DOHH2 (cell line): ENCODE data around the gene CAV1.

Experiments
- H3F3A ChIP-seq: fragments of 200-600 bp; sonication (generic), shearing (Covaris generic); 2 replicates; pipeline ENCODE4 v1.6.0; 2016; ENCODE audit warnings: antibody characterized with exemption, mild to moderate bottlenecking; ENCODE audit not compliant: control insufficient read depth, insufficient read depth
- H3K27ac ChIP-seq: fragments of 200-600 bp; sonication (generic); 2 replicates; pipeline ENCODE4 v1.5.1; 2014; ENCODE audit warnings: low read depth, mild to moderate bottlenecking, low read length, moderate library complexity
- H3K27me3 ChIP-seq: fragments of 200-600 bp; sonication (generic); 2 replicates; pipeline ENCODE4 v1.6.1; 2014; ENCODE audit warnings: mild to moderate bottlenecking, low read length, mixed read lengths; ENCODE audit not compliant: control insufficient read depth
- H3K36me3 ChIP-seq: fragments of 200-600 bp; sonication (generic); 2 replicates; pipeline ENCODE4 v1.6.1; 2014; ENCODE audit warnings: mild to moderate bottlenecking, low read length, moderate library complexity, mixed read lengths; ENCODE audit not compliant: control insufficient read depth
- H3K4me1 ChIP-seq: fragments of 200-600 bp; sonication (generic); 2 replicates; pipeline ENCODE4 v1.6.1; 2014; ENCODE audit warnings: mild to moderate bottlenecking, low read length, mixed read lengths; ENCODE audit not compliant: control insufficient read depth
- H3K4me2 ChIP-seq: fragments of 200-600 bp; sonication (generic); 2 replicates; pipeline ENCODE4 v1.6.0; 2014; ENCODE audit warnings: mild to moderate bottlenecking, low read length, moderate library complexity
- H3K4me3 ChIP-seq: fragments of 200-600 bp; sonication (generic); 2 replicates; pipeline ENCODE4 v1.5.1; 2014; ENCODE audit warnings: mild to moderate bottlenecking, low read length, mixed read lengths
- H3K79me2 ChIP-seq: fragments of 200-600 bp; sonication (generic); 2 replicates; pipeline ENCODE4 v1.6.1; 2014; ENCODE audit warnings: mild to moderate bottlenecking, low read length, mixed read lengths; ENCODE audit not compliant: control insufficient read depth
- H3K9me2 ChIP-seq: fragments of 200-600 bp; sonication (generic); replicated peaks from 2 replicates; pipeline ENCODE4 v1.6.1; 2014; ENCODE audit warnings: mild to moderate bottlenecking, low read length, mixed read lengths; ENCODE audit not compliant: control insufficient read depth
- H3K9me3 ChIP-seq: fragments of 200-600 bp; sonication (generic); 2 replicates; pipeline ENCODE4 v1.6.1; 2014; ENCODE audit warnings: antibody characterized with exemption, low read length, mixed read lengths; ENCODE audit not compliant: control insufficient read depth, insufficient read depth
- H4K20me1 ChIP-seq: fragments of 200-600 bp; sonication (generic); 2 replicates; pipeline ENCODE4 v1.6.0; 2014; ENCODE audit warnings: low read depth, mild to moderate bottlenecking, antibody characterized with exemption, low read length, moderate library complexity; ENCODE audit not compliant: control insufficient read depth, insufficient read depth
- EZH2phosphoT487 ChIP-seq: fragments of 200-600 bp; sonication (generic); IDR thresholded peaks from 2 replicates; pipeline ENCODE4 v1.6.1; 2017; ENCODE audit warnings: borderline replicate concordance, mild to moderate bottlenecking, antibody characterized with exemption, low read length, moderate library complexity, mixed read lengths
- TF ChIP-seq, protein P1 (sequence below): fragments of 200-600 bp; sonication (generic); IDR thresholded peaks from one replicate; pipeline ENCODE4 v1.5.1; 2014; ENCODE audit warnings: antibody characterized with exemption, mild to moderate bottlenecking, low read depth, low read length; ENCODE audit not compliant: poor library complexity, severe bottlenecking

The CAV1 gene

DNA sequence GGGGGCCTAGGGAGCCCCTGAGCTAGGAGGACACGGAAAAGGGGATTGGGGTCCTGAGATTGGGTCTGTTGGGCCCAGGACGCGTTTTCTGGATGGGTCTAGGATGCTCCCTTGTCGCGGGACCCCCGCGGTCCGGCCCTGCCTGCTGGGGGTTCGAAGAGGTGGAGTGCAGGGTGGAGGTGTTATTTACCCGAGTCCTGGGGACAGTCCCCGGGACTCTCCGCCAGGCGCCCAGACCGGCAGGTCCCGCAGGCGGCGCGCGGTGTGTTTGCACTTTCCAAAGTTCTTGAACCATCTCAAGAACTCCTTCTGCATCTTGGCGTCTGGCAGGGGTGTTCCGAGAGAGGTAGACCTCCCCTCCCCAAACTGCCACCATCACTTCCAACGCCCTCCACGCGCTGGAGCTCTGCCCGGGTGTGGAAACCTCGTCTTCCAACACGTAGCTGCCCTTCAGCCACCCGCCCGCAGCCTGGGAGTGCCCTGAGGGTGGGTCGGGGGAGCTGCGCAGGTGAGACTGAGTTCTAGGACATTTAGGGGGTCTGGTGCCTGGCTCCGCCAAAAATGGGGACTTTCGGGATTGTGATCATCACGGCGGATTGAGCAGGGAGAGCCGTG, 569 bp downstream of the CAV1 start:
- no peaks in the 10 kb centered on the region for H3K36me3 ChIP-seq
- H4K20me1 ChIP-seq = no peaks in the 10 kb centered on the region
- peaks cover 18% of the 10 kb centered on the region for H3K4me1 ChIP-seq
- no peaks in the 10 kb centered on the region for H3K9me2 ChIP-seq
- no peak overlapping the region for H3K27ac ChIP-seq
- peak overlapping the region; percentile 76 for H3K4me2 ChIP-seq
- peak overlapping the region; percentile 58 for H3K4me3 ChIP-seq
- H3F3A ChIP-seq = no peaks in the 10 kb centered on the region
- no peaks in the 10 kb centered on the region for H3K9me3 ChIP-seq
- no peaks in the 10 kb centered on the region for H3K79me2 ChIP-seq
- TF ChIP-seq EZH2phosphoT487 = peak; percentile 92
- TF ChIP-seq, protein P1, sequence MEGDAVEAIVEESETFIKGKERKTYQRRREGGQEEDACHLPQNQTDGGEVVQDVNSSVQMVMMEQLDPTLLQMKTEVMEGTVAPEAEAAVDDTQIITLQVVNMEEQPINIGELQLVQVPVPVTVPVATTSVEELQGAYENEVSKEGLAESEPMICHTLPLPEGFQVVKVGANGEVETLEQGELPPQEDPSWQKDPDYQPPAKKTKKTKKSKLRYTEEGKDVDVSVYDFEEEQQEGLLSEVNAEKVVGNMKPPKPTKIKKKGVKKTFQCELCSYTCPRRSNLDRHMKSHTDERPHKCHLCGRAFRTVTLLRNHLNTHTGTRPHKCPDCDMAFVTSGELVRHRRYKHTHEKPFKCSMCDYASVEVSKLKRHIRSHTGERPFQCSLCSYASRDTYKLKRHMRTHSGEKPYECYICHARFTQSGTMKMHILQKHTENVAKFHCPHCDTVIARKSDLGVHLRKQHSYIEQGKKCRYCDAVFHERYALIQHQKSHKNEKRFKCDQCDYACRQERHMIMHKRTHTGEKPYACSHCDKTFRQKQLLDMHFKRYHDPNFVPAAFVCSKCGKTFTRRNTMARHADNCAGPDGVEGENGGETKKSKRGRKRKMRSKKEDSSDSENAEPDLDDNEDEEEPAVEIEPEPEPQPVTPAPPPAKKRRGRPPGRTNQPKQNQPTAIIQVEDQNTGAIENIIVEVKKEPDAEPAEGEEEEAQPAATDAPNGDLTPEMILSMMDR = no peak
- H3K27me3 ChIP-seq = peaks cover 64% of the 10 kb centered on the region

GRCh38 chr7:116525913-116526861, 1.4 kb downstream of the CAV1 start:
- H3K27ac ChIP-seq = no peak overlapping the region
- no peaks in the 10 kb centered on the region for H4K20me1 ChIP-seq
- peak overlapping the region; percentile 58 for H3K4me3 ChIP-seq
- H3F3A ChIP-seq = no peaks in the 10 kb centered on the region
- no peaks in the 10 kb centered on the region for H3K36me3 ChIP-seq
- peak overlapping the region; percentile 76 for H3K4me2 ChIP-seq
- H3K27me3 ChIP-seq = peaks cover 63% of the 10 kb centered on the region
- no peaks in the 10 kb centered on the region for H3K9me3 ChIP-seq
- no peaks in the 10 kb centered on the region for H3K79me2 ChIP-seq
- TF ChIP-seq EZH2phosphoT487 = no peak
- TF ChIP-seq, protein P1 = peak; percentile 72
- H3K9me2 ChIP-seq = no peaks in the 10 kb centered on the region
- peaks cover 18% of the 10 kb centered on the region for H3K4me1 ChIP-seq

- Histone ChIP-seq H4K20me1 (no peaks in the 10 kb centered on the region), H3K79me2 (no peaks in the 10 kb centered on the region), H3K9me2 (no peaks in the 10 kb centered on the region), H3K4me3 (no peak overlapping the region; the same call in 1 of the 2 replicates), H3K36me3 (no peaks in the 10 kb centered on the region), H3K27ac (no peak overlapping the region), H3K4me1 (peaks cover 18% of the 10 kb centered on the region), H3K9me3 (no peaks in the 10 kb centered on the region), H3F3A (no peaks in the 10 kb centered on the region), H3K4me2 (no peak overlapping the region; the same call in 1 of the 2 replicates), H3K27me3 (peaks cover 61% of the 10 kb centered on the region)
- no peak for TF ChIP-seq EZH2phosphoT487
- TF ChIP-seq, protein P1 = no peak
Measured at GRCh38 chr7:116526897-116527296, 2.1 kb downstream of the CAV1 start.
